IPS DF 4.7 (cell line): Measurements from ENCODE around the gene CD8B.

Source experiments
- DNase-seq: peaks from one replicate; pipeline ENCODE4 v3.0.0-alpha.2; 2013; ENCODE audit warnings: low spot score; ENCODE audit errors: extremely low read depth

Gene CD8B

DNA sequence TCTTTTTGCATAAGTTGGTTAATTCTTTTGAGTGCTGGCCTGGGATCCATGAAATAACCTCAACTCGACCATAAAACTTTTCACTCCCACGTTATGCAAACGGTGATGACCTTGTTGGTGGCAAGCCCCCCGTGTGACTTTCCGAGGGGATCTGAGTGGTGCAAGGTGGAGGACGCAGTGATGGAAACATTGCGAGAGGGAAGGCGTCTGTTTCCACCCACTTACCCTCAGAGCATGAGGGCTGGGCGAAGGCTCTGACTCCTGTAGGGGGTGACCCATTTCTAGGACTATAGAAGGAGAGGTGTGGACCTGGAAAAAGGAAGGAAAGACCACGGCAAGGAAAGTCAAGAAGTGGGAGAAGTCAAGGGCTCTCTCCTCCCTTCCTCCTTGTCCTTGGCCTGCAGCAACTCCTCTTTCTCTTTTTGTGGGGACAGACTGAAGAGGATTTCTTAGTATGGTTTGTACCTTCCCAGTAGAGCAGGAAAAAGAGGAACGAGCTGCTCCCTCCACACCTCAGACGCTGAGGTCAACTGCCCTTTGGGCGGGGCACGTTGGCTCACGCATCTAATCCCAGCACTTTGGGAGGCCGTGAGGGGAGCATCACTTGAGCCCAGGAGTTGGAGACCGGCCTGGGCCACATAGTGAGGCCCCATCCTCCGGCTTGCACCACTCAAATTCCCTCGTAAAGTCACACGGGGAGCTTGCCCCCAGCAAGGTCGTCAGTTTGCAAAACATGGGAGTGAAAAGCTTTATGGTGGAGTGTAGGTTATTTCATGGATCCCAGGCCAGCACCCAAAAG, 55.4 kb downstream of the CD8B start:
- no peak for DNase-seq

DNA sequence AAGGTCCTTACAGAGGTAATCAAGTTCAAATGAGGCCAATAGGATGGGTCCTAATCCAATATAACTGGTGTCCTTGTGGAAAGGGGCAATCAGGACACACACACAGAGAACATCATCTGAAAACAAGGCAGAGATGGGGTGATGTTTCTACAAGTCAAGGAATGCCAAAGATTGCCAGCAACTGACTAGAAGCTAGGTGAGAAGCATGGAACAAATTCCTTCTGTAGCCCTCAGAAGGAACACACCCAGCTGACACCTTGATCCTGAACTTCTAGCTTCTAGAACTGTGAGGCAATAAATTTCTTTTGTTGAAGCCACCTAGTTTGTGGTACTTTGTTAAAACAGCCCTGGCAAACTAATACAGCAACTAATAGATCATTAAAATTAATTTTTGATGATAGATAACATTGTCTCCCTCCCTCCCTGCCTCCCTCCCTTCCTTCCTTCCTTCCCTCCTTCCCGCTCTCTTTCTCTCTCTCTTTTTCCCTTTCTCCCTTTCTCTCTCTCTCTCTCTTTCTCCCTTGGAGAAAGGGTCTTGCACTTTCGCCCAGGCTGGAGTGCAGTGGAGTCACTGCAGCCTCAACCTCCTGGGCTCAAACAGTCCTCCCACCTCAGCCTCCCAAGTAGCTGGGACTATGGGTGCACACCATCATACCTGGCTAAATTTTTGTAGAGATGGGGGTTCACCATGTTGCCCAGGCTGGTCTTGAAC, 60.7 kb downstream of the CD8B start:
- no peak for DNase-seq

DNA sequence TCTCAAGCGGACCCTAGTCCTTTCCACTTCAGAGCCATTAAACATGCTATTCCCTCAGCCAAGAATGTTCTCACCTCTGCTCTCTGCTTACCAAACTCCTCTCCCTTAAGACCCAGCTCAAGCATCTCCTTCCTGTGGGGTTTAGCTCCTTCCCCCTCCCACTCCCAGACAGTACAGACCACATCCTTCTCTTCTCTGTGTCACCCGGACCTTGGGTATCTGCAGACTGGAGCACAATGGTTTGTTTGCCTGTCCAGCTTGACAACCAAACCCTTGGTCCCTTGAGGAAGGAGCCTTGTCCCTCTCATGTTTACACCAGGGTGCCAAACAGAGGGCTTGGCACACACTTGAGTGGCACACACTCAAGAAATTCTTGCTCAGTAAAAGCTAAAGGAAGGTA, 66.8 kb downstream of the CD8B start:
- DNase-seq: no peak

DNA sequence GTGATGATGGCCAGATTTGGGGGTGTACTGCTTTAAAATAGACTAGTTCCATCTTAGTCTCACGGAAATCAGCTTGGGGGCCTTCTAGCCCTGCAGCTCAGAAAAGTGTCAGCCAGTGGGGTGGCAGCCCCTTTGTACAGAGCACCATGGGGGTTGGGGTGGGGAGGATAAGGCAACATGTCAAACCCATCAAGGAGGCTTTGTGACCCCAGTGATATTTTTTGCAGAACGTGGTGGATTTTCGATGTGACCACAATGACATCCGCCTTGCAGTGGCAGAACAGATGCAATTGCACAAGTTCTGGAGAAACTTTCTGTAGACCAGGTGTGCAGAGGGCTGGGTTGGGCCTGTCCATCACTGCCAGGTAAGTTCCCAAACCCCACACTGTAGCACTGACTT, 67.9 kb downstream of the CD8B start:
- DNase-seq: no peak

DNA sequence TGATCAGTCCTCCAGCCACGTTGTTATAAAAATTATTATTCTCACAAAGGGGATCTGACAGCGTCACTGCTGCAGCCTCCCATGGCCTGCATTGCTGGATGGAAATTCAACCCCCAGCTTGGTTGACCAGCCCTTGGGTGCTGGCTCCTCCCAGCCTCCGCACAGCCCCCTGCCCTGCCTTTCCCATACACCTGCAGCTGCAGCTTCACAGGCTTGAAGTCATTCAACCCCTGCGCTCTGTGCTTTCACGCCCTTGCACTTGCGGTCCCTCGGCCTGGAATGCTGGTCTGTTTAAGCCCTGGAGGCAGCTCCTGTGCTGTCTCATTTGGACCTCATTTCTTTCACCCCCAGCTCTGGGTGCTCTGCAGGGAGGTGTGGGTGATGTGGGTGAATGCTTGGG, 70.1 kb downstream of the CD8B start:
- no peak for DNase-seq

DNA sequence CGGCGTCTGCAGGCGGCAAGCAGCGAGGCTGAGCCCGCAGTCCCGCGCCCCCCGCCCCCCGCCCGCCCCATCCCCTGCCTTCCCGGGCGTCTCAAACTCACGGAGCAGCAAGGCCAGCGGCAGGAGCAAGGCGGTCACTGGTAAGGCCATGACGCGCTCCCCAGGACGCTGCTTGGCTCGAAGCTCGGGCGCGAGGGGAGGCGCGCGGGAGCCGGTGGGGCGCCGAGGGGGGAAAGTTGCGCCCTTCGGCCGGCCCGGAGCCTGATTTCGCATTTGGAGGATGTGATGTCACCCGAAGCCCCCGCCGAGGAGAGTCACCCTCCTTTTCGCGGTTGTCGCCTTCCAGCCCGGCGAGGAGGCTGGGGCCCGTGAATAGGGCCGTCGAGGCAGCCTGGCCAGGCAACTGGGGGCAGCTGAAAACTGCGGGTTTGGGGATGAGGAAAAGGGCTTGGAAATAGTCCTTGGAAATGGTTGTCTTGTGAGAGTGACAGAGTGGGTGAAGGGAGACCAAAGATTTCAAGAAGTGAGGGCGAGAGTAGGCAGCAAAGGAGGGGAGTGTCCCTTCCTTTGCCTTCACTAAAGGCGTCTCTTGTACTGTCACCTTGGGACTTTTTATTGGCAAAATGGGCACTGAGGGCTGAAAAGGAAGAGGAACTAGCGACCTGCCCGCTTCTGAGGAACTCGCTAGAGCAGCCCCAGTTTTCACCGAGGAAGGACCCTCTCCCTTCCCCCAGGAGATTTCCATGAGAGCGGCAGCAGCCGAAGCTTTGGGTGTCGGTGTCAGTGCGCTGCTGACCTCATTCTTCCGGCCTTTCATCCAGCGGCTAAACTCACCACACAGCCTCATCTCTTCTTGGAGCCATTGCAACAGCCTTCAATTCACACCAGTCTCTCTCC, 70.8 kb downstream of the CD8B start, which contains the start of gene CD8A:
Gene CD8A, minus strand, starts transcription at position 238 of the 897 bp plus-strand sequence. Its CDS starts 88 bp downstream, at position 150.
- no peak for DNase-seq

DNA sequence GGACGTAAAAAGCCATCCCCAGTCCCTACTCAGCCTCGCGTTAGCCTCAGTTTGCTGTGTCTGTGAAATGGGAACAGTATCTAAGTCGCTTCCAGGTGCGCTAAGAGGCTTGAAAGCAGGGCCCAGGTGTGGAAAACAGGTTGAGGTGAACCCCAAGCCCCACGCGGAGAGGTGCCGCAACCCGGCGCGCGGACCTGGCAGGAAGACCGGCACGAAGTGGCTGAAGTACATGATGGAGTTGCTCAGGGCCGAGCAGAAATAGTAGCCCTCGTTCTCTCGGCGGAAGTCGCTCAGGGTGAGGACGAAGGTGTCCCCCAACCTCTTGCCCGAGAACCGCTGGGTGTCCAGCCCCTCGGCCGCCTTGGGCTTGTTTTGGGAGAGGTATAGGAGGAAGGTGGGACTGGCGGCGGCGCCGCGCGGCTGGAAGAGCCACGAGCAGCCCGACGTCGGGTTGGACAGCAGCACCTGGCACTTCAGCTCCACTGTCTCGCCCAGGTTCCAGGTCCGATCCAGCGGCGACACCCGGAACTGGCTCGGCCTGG, 71.5 kb downstream of the CD8B start:
- no peak for DNase-seq

DNA sequence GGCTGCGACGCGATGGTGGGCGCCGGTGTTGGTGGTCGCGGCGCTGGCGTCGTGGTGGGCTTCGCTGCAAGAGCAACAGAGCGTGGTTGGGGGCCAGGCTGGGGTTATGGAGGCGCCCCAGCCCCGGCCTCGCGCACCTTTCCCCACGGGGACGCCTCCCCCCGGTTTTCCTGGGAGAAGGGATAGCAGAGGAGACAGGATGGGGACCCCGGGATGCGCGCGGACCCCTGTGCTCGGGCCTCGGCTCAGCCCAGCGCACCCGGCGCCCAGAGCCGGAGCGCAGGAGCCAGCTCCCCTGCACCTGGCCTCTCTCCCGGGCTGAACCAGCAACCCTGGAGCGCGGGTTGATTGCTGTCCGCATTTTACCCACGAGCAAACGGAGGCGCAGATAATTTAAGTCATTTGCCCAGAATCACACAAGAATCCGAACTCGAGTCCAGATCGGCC, 72.0 kb downstream of the CD8B start:
- no peak for DNase-seq

DNA sequence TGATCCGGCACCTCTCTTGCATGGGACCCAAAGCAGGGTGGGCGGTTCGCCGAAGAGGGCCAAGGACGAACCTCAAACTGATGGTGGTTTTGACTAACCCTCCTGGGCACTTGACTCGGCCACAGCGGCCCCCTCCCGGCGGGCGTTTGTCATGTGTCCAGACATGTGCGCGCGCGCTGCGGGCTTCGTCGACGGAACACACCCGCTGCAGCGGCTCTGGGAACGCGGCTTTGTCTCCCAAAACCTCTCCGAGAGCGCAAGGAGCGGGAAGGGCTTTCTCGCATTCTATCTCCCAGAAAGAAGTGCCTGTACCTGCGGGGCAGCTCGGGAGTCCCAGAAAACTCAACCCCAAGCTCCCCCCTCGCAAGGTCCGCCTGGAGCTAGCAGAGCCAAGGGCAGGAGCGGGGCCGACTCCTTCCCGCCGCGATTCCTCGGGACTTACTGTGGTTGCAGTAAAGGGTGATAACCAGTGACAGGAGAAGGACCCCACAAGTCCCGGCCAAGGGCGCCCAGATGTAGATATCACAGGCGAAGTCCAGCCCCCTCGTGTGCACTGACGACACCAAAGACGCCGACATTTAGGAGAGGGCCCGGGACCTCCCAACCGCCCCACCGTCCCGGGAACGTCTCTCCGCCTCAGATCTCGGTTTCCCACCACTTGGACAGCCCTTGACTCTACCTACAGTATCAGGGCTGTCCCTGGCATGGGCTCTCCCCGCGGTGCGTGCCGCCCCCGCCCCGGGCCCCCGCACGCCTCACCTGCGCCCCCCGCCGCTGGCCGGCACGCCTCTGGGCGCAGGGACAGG, 72.6 kb downstream of the CD8B start:
- DNase-seq: no peak

DNA sequence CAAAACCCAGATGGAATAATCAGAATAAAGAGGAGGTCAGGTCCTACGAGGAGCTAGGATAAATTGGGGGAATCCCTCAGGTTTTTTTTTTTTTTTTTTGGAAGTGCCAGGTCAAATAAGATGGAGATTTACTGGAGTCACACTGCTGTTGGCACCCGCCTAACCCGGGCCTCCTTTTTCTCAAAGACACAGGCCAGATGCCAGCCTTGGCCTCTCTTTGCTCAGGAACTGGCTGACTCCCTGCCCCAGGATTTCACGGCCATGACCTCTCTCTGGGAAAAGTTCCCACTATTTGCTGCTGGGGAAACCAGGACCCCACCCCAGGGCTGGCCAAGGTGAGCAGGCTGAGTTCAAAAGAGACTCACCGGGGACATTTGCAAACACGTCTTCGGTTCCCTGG, 73.5 kb downstream of the CD8B start:
- no peak for DNase-seq

DNA sequence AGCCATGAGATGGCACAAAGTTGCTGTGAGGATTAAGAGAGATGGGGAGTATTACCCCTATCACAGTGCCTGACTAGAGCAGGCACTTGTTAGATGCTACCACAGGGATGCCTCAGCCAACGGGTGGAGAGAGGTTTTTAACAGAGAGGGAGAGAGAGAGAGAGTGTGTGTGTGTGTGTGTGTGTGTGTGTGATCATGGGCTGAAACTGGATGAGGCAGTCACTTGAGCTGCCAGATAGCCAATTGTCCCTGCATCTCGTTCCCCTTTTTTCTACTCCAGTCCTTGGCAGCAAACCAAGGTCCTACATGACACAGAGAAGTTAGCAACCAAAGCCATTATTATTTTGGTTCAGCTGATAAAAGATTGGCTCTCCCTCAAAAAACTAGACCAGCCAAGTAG, 74.0 kb downstream of the CD8B start:
- no peak for DNase-seq

DNA sequence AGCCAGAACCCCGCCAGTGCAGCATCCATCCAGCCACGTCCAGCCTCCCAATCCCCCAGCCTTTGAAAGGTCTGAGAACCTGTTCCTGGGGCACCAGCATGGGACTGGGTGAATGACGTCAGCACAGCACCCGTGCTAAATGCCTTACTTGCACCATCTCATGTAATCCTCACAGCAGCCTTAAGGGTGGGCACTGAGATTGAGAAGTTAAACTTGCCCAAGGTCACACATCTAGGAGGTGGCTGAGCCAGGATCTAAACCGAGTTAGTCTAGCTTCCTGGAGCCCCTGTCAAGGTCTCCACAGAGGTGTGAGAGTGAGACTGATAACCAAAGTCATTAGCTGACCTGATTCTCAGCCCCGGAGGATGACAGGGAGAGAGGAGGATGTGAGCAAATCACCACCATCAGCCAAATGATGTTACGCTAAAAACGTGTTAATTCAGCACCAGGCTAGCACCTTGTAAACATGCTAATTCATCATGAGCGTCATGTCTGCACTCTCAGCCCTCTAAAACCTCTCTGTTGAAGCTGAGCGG, 75.6 kb downstream of the CD8B start:
- no peak for DNase-seq

DNA sequence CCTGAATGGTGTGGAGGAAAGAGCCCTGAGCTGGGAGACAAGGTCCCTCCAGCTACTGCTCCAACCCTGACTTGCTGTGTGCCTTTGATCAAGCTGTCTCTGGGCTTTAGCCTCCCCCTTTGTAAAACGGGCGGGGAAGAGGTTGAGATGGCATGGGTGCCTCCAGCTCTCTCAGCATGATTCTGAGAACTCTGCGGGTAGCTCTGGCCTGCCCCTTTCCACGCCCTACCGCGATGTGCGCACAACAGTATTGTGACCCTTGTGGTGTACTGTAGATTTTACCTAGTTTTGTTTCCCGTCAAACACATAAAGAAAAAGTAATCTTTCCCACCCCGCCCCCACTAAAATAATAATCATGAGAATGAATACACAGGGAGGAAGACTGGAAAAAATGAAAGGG, 76.2 kb downstream of the CD8B start:
- DNase-seq: no peak

DNA sequence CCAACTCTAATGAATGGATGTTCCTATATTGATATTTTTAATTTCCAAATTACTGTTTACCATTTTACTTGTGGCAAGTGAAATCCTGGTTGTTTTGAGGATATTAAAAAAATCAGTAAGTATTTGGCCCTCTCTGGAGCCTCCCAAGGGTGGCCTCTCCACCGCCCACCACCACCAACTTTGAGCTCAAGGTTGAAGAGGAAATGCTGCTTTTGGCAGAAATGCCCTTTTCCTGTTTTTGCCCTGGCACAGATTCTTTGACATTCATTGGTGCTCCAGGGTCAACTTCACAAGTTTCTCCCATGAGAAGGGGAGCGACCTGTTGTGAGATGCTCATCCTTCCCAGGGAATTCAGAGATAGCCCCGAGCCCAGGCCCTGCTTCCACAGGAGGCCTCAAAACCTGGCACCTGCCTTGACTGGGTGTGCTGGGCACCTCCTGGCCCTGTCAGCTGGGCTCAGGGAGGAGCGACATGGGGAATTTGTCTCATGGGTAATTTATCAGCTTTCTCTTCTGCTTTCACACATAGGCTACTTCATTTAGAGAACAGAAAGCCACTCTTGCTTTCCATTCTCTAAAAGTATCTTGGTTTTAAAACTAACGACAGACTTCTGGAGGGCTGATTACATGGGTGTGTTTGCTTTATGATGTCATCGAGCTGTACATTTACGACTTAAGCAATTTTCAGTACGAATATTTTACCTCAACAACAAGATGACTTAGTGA, 77.9 kb downstream of the CD8B start:
- DNase-seq: no peak

DNA sequence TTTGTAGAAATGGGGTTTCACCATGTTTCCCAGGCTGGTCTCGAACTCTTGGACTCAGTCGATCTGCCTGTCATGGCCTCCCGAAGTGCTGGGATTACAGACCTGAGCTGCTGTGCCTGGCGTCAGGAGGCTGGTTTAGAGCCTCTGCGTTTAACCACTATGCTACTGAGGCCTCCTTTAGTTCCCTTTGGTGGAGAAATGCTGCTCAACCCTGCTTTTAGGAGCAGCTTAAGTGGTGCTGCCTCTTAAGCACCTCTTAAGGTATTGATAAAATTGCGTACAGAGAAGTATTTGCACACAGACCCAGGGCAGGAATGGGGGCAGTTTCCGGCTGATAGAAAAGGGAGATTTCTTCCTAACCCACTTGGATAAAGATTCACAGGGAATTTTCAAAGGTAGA, 78.9 kb downstream of the CD8B start:
- no peak for DNase-seq

DNA sequence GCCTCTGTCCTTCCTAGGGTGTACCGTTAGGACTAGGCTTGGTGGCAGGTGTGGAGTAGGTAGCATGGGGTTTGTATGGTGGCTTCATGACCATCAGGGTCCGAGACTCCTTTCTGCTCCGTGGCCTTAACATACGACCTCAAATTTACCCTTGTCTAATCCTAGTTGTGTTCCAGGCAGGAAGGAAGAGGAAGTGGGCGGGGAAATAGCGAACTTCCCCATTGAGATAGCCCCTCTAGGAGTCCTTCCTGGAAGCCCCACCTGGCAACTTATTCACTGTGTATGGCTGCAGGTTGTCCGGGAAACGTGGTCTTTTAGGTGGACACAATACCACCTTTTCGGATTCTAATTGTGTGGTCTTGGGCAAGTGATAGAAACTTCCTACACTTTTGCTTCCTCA, 80.3 kb downstream of the CD8B start:
- no peak for DNase-seq

DNA sequence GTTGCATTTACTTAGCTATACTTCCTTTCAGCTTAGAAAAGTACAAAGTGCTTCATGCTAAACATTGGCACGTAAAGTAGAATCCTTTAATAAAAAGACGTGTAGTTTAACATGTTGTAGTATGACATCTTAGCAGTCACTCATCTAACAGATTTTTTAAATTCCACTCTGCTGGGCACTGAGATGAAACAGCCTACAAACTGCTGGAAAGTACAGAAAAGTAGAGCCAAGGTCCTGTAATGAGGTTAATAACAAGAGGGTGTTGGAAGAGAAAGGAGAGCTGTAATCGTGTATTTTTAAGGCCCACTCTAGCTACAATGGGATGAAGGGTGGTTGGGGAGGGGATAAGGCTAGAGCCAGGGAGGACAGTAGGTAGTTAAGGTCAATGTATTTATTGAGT, 81.7 kb downstream of the CD8B start:
- no peak for DNase-seq

DNA sequence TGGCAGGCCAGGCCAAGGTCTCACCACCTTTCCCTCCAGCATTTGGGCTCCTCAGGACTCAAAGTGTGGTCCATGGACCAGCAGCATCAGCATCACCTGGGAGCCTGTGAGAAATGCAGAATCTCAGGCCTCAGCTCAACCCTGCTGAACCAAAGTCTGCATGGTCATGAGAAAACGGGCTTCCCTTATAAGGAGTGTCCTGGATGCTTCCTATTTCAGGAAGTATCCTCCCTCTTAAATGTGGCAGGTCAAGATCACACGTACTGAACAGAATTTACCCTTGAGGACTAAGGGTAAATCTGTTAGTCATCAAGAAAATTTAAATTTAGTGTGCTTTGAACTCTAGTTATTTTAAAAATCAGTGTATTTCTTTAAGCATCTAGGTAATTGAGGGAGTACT, 82.7 kb downstream of the CD8B start:
- no peak for DNase-seq

DNA sequence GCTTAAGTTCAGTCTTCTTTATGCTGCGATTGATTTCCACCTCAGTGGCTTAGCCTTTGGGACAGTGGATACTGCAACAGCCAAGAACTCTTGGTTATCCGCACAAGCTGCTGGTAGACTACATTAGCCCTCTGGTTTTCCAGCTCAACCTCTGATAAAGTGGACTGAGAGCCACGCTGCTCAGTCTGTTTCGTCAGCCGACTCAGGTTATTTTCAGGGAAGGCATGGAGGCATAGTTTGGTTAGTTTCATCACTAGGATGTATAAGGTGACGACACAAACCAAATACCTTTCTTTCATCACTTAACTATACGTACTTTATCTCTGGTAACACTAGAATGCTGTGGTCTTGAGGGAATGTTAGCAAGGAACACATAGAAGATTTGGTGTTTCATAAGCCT, 85.2 kb downstream of the CD8B start:
- DNase-seq: no peak

DNA sequence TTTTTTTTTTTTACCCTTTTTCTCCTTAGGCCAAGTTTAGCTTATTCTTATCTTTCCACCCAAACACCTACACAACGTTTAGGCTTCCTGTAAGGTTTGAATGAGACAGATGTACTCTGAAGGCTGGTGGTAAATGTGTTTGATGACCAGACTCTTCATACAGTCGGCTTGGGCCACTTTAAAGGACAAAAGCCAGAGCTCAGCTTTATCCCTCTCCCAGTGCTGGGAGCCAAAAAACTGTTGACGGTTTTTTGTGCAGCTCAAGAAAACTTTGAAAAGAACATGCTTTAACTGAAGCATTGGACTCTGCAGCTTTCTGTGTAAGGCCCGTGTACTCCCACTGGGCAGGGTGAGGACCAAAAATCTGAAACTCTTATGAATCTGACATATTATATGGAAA, 86.3 kb downstream of the CD8B start:
- no peak for DNase-seq
